Endodermal cell (in vitro differentiated cells): ENCODE data around the gene ZNF786. TPM values are rescaled to one million over a fixed set of nuclear protein-coding genes. Genes with fewer than 3 reads are reported as not detected.
A peak's percentile ranks its signal among the peaks of the same experiment; 100 is the strongest.

Experiments
- DNase-seq: peaks from one replicate; pipeline ENCODE4 v3.0.0-alpha.2; 2017
- H3K27ac ChIP-seq: 2 replicates; pipeline ENCODE4 v1.5.1; 2013; ENCODE audit warnings: mild to moderate bottlenecking, low read depth, low read length, moderate library complexity
- H3K27me3 ChIP-seq: 2 replicates; pipeline ENCODE4 v1.6.1; 2013; ENCODE audit warnings: mild to moderate bottlenecking, low read length, moderate library complexity; ENCODE audit not compliant: insufficient read depth, control insufficient read depth, poor library complexity, severe bottlenecking
- H3K36me3 ChIP-seq: 2 replicates; pipeline ENCODE4 v1.7.0; 2013; ENCODE audit warnings: mild to moderate bottlenecking, low read length, moderate library complexity; ENCODE audit not compliant: control insufficient read depth, insufficient read depth
- H3K4me1 ChIP-seq: one replicate; pipeline ENCODE4 v1.7.0; 2013; ENCODE audit warnings: low read length; ENCODE audit not compliant: control insufficient read depth, insufficient read depth
- H3K4me3 ChIP-seq: 2 replicates; pipeline ENCODE4 v1.5.1; 2013; ENCODE audit warnings: mild to moderate bottlenecking, low read length, moderate library complexity
- H3K9ac ChIP-seq: 2 replicates; pipeline ENCODE4 v1.6.1; 2013; ENCODE audit warnings: mild to moderate bottlenecking, low read length, moderate library complexity; ENCODE audit not compliant: poor library complexity, severe bottlenecking; ENCODE audit errors: extremely low read depth
- H3K9me3 ChIP-seq: 2 replicates; pipeline ENCODE4 v1.6.1; 2013; ENCODE audit warnings: mild to moderate bottlenecking, low read length, moderate library complexity; ENCODE audit not compliant: control insufficient read depth
- H3K27ac Mint-ChIP-seq: 2 replicates; pipeline ENCODE4 v1.8.0; 2020; ENCODE audit warnings: mixed read lengths
- H3K27me3 Mint-ChIP-seq: 2 replicates; pipeline ENCODE4 v1.8.0; 2021; ENCODE audit warnings: mild to moderate bottlenecking, mixed read lengths; ENCODE audit not compliant: insufficient read depth
- H3K36me3 Mint-ChIP-seq: 2 replicates; pipeline ENCODE4 v1.8.0; 2020; ENCODE audit warnings: low read depth, mixed read lengths
- H3K4me1 Mint-ChIP-seq: 2 replicates; pipeline ENCODE4 v1.8.0; 2020; ENCODE audit warnings: mixed read lengths
- H3K4me3 Mint-ChIP-seq: 2 replicates; pipeline ENCODE4 v1.8.0; 2020; ENCODE audit warnings: mild to moderate bottlenecking, moderate library complexity, mixed read lengths
- H3K9me3 Mint-ChIP-seq: 2 replicates; pipeline ENCODE4 v1.8.0; 2020; ENCODE audit warnings: mild to moderate bottlenecking, mixed read lengths
- CTCF ChIP-seq: fragments of 200-600 bp; sonication (generic); conservative IDR thresholded peaks from 2 replicates; pipeline ENCODE4 v1.5.0; 2021; ENCODE audit warnings: antibody characterized with exemption, mild to moderate bottlenecking
- WGBS, 2 experiments: methylation state at CpG; one replicate each; pipeline versions ENCODE4 v1.1.5 to v1.1.7; 2013; ENCODE audit warnings: missing lambda C conversion rate in 2 of 2, mixed read lengths in 1 of 2; ENCODE audit not compliant: insufficient coverage in 1 of 2, insufficient read length in 1 of 2; 5-methylcytosine and 5-hydroxymethylcytosine counted together
- total RNA-seq, 2 donors: library from RNA; stranded (reverse); fragmentation: NEBNext Ultra II Directional in 1 of 2; extraction: Animal tissue kit (Norgen Biotek cat#: 25700) in 1 of 2; gene quantifications; 2 replicates in 1 of 2; 3 replicates in 1 of 2; pipeline ENCODE4 v1.2.1, GENCODE V29; 2021

Gene ZNF786
- total RNA-seq, 2 donors from 2014 or later = 12.0 to 13.3 TPM

GRCh38 chr7:149028346-149029109 lies 62.0 kb downstream of the ZNF786 start, which contains the start of gene PDIA4:
Gene PDIA4, minus strand, starts transcription at chr7:149028505. Its CDS starts 97 bp downstream, at chr7:149028408.
- peak; percentile 53 for TF ChIP-seq CTCF
- H3K36me3 Mint-ChIP-seq = peaks cover 13% of the 10 kb centered on the region
- Histone ChIP-seq H3K4me3 (peak within 1 kb of the TSS; percentile 95), H3K4me1 (no peaks in the 10 kb centered on the region), H3K27me3 (no peaks in the 10 kb centered on the region), H3K36me3 (peaks cover 14% of the 10 kb centered on the region), H3K27ac (peak within 1 kb of the TSS; percentile 92), H3K9ac (peak within 1 kb of the TSS; percentile 89), H3K9me3 (no peaks in the 10 kb centered on the region)
- peak within 1 kb of the TSS; percentile 98 for H3K27ac Mint-ChIP-seq
- H3K4me1 Mint-ChIP-seq = peaks cover 15% of the 10 kb centered on the region
- H3K4me3 Mint-ChIP-seq = peak within 1 kb of the TSS; percentile 95
- peaks cover 13% of the 10 kb centered on the region for H3K27me3 Mint-ChIP-seq
- H3K9me3 Mint-ChIP-seq = no peaks in the 10 kb centered on the region
- 0% methylated on average over 53 to 87 of the region's 87 CpGs for WGBS, 2 experiments
- peak; percentile 100 for DNase-seq

DNA sequence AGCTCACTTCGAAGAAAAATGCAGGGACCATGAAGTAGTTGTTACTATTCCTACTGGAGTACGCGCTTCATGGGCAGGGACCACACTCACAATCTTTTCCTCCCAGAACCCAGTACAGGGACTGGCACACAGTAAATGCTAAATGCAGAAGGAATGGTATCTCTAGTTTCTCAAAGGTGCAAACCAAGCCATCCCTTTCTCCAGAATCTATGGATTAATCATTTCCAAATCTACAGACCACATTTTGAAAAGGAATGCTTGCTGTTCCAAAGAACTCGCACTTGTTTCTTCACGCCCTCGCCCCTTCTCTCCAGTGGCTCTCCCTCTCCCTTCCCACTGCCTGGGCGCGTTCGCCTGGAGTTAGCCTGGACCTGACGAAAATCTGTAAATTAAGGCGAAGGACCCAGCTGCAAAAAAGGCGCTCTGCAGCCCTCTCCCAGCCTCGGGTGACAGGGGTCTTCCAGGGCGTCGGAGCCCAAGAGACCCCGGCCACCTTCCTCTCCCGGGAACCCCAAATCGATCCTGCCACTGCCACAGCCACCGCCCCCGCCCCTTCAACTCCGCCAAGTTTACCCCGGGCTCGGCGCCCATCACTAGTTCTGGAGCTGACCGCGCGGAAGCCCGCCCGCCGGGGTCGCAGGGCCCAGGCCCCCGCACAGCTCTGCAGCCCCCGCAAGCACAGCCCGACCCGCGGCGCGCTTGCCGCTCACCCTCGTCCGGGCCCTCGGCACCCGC lies 62.7 kb downstream of the ZNF786 start:
- TF ChIP-seq CTCF = no peak
- H3K27me3 ChIP-seq = no peaks in the 10 kb centered on the region
- H3K4me3 ChIP-seq = peak overlapping the region; percentile 95
- peak overlapping the region; percentile 95 for H3K4me3 Mint-ChIP-seq
- H3K9ac ChIP-seq = peak overlapping the region; percentile 89
- H3K27ac ChIP-seq = peak overlapping the region; percentile 92
- peaks cover 13% of the 10 kb centered on the region for H3K27me3 Mint-ChIP-seq
- no peaks in the 10 kb centered on the region for H3K4me1 ChIP-seq
- peak overlapping the region; percentile 98 for H3K27ac Mint-ChIP-seq
- no peak for DNase-seq
- no peaks in the 10 kb centered on the region for H3K9me3 ChIP-seq
- H3K9me3 Mint-ChIP-seq = no peaks in the 10 kb centered on the region
- H3K36me3 ChIP-seq = peaks cover 22% of the 10 kb centered on the region
- H3K36me3 Mint-ChIP-seq = peaks cover 19% of the 10 kb centered on the region
- WGBS, 2 experiments = 0 to 1% methylated on average over 12 to 43 of the region's 43 CpGs
- peaks cover 17% of the 10 kb centered on the region for H3K4me1 Mint-ChIP-seq

- no peak overlapping the region for H3K27ac ChIP-seq
- H3K9me3 Mint-ChIP-seq = no peaks in the 10 kb centered on the region
- peaks cover 27% of the 10 kb centered on the region for H3K36me3 ChIP-seq
- H3K4me1 ChIP-seq = no peaks in the 10 kb centered on the region
- peaks cover 23% of the 10 kb centered on the region for H3K36me3 Mint-ChIP-seq
- H3K27me3 Mint-ChIP-seq = peaks cover 13% of the 10 kb centered on the region
- H3K27me3 ChIP-seq = no peaks in the 10 kb centered on the region
- DNase-seq = no peak
- peak overlapping the region; percentile 95 for H3K4me3 ChIP-seq
- H3K9me3 ChIP-seq = no peaks in the 10 kb centered on the region
- peak overlapping the region; percentile 95 for H3K4me3 Mint-ChIP-seq
- TF ChIP-seq CTCF = no peak
- peaks cover 20% of the 10 kb centered on the region for H3K4me1 Mint-ChIP-seq
- peak overlapping the region; percentile 89 for H3K9ac ChIP-seq
- whole genome bisulfite sequencing, 2 experiments = 71 to 76% methylated on average over 5 to 9 of the region's 10 CpGs
- peak overlapping the region; percentile 98 for H3K27ac Mint-ChIP-seq
Observed at GRCh38 chr7:149027055-149027454, 63.5 kb downstream of the ZNF786 start.
